C4-2B (cell line): ENCODE measurements around the gene EXOC3L4.

Experiments used
- CTCF ChIP-seq: fragments of 450-650 bp; conservative IDR thresholded peaks from 2 replicates; pipeline ENCODE4 v1.5.1; 2017; ENCODE audit warnings: mild to moderate bottlenecking
- ZFX ChIP-seq: fragments of 450-650 bp; IDR thresholded peaks from 2 replicates; pipeline ENCODE4 v1.6.1; 2017

GRCh38 chr14:103091041-103091882 is 3.3 kb upstream of the EXOC3L4 start:
- no peak for TF ChIP-seq CTCF
- no peak for TF ChIP-seq ZFX
